GM21576 (cell line): ENCODE results near the gene PMM1.
A peak's percentile ranks its signal among the peaks of the same experiment; 100 is the strongest.
"Not testable (repeated sequence)": the region's sequence is repeated elsewhere in the genome, so short reads cannot be mapped to it uniquely, and the experiment has no call there.

Experiments
- ATAC-seq: cut with Tn5 transposase; IDR thresholded peaks from one replicate; pipeline ENCODE4 v1.9.1; 2021; ENCODE audit warnings: mild to moderate bottlenecking, moderate library complexity; ENCODE audit not compliant: unreplicated experiment

The PMM1 gene

DNA sequence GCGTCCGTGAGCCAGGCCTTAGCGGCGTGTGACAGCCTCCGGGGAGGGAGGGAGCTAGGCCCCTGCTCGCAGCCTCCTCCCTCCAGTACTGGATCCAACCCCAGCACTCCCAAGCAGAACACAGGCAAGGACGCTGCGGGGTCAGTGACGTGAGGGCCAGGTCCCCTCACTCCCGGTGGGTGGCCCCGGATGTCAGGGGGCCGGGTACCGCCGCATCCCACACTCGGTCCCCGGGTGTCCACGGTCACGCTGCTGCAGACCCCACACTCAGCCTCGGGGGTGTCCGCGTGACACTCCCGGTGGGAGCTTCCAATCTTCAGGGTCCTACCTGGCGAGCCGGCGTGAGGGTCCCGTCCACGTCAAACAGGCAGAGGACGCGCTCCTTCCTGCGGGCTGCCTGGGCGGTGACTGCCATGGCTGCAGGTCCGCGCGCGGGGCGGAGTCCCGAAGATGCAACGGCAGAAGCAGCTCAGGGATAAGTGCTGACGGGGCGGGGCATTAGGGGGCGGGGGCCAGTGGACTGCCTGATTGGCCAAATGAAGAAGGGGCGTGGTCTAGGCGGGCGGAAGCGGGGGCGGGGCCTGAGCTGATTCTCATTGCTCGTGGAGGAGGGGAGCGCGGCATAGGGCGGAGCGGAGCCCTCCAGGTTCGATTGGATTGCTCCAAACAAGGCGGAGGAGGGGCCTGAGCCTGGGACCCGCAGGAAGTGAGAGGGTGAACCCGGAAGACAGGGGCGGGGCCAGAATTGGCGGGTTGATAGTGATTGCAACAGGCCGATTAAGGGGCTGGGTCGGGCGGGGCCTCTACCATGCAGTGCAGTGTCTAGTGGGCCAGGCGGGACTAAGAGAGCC is at the start of gene PMM1:
PMM1 (minus strand) TSS at position 450 of the 851 bp plus-strand sequence; CDS start at position 415, 35 bp downstream.
- ATAC-seq = peak; percentile 89

- ATAC-seq = no peak
These were observed 49.1 kb upstream of the PMM1 start for GRCh38 chr22:41638748-41639147.

GRCh38 chr22:41638124-41638523 is 48.5 kb upstream of the PMM1 start:
- no peak for ATAC-seq

- ATAC-seq = not testable (repeated sequence)
These were observed 48.0 kb upstream of the PMM1 start for GRCh38 chr22:41637623-41638022.

- ATAC-seq = no peak
These were observed 46.8 kb upstream of the PMM1 start for GRCh38 chr22:41636467-41636866.

DNA sequence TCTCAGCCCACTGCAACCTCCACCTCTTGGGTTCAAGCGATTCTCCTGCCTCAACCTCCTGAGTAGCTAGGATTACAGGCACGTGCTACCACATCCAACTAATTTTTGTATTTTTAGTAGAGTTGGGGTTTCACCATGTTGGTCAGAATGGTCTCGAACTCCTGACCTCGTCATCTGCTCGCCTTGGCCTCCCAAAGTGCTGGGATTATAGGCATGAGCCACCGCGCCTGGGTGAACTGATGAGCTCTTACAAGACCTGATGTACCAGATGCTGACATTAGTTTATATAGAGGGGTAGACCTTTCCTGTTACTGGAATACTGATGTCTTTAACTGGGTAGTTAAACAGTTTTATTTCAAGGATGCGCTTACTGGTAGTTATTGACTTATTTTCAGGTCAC is 45.0 kb upstream of the PMM1 start:
- ATAC-seq = not testable (repeated sequence)

DNA sequence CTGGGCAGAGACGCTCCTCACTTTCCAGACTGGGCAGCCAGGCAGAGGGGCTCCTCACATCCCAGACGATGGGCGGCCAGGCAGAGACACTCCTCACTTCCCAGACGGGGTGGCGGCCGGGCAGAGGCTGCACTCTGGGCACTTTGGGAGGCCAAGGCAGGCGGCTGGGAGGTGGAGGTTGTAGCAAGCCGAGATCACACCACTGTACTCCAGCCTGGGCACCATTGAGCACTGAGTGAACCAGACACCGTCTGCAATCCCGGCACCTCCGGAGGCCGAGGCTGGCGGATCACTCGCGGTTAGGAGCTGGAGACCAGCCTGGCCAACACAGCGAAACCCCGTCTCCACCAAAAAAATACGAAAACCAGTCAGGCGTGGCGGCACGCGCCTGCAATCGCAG is 42.0 kb upstream of the PMM1 start:
- ATAC-seq = not testable (repeated sequence)

GRCh38 chr22:41631115-41631514 is 41.5 kb upstream of the PMM1 start:
- ATAC-seq = not testable (repeated sequence)

GRCh38 chr22:41625577-41625976 is 35.9 kb upstream of the PMM1 start:
- ATAC-seq = no peak

DNA sequence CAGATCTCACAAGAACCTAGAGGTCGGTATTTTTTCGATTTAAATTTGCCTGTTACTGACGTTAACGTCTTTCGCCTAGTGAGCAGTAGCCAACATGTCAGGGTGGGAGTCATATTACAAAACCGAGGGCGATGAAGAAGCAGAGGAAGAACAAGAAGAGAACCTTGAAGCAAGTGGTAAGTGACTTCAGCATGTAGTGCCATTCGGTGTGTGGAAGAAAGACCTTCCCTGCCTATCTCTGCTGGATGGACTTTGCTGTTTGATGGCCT is 32.2 kb upstream of the PMM1 start:
- ATAC-seq = no peak

DNA sequence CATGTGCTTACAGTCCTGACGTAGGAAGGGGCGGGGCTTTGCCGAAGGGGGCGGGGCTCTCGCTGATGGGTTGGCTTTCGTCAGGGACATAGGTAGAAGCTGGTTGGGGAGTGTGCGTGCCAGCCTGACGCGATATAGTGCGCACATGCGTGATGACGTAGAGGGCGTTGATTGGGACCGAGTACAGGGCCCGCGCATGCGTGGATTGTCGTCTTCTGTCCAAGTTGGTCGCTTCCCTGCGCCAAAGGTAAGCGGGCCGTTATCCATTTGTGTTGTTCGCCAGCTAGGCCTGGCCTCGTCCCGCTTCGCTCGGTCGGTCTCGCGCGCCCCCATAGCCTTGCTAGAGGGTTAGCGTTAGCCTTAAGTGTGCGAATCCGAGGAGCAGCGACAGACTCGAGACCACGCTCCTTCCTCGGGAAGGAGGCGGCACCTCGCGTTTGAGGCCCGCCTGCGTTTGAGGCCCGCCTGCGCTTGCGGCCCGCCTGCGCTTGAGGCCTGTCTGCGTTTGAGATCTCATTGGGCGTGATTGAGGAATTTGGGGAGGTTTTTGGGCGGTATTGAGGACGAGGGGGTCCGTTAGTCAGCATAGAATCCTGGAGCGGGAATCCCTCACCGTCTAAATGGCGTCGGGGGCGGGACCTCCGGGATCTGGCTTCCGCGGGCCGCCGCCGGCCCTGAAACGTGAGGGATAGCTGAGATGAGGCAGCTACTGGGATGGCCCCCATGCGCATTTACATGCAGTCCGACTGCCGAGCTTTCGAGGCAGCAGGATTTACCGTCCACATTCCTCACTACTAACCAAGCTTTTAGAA is 31.7 kb upstream of the PMM1 start, which contains the start of gene XRCC6:
XRCC6 (plus strand) TSS at position 197 of the 812 bp plus-strand sequence. CDS start 710 bp downstream, outside the sequence.
- peak; percentile 83 for ATAC-seq

DNA sequence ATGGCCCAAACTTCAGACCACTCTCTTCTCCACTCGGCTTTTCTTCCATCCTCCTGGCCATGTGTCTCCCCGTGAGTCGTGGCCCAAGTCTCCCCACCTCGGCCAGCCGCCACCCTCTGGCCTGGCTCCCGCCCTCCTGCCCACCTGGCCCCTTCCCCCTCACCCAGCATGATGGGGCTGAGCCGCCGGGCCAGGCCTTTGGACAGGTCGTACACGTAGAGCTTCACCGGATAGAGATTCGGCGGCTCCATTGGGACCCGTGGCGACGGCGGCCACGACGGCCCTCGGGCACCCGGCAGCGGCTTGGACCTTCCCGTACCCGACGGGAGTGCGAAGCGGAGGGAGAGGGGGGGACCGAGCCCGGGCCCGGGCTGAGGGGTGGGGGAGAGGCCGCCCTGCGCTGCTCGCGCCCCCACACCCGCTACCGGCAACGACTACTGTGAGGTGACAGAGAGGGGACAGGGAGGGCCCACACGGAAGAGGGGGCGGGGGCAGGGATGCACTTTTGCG is 31.0 kb upstream of the PMM1 start, which contains the start of gene DESI1:
DESI1 (minus strand) TSS at position 455 of the 510 bp plus-strand sequence; CDS start at position 251, 204 bp downstream.
- peak; percentile 25 for ATAC-seq

GRCh38 chr22:41619979-41620588 is 30.4 kb upstream of the PMM1 start:
- ATAC-seq = peak; percentile 23

DNA sequence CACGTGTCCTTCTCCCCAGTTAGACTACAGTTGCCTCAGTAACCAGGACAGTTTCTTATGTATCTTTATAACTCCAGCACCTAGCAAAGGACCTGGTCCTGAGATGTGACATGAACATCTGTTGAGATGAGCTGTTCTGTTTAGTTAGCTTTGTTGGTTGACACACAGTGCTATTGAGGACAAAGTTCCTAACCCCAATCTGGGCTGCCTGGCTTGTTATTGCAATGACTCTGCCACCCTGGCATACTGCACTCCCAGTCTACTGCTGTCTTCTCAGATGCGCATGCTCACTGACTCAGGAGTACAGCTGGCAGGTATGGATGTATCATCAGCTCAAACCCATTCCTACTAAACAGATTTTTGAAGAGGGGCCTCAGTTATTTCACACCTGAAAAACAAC is 23.8 kb upstream of the PMM1 start:
- ATAC-seq = no peak

GRCh38 chr22:41612603-41613306 is 23.1 kb upstream of the PMM1 start:
- no peak for ATAC-seq

DNA sequence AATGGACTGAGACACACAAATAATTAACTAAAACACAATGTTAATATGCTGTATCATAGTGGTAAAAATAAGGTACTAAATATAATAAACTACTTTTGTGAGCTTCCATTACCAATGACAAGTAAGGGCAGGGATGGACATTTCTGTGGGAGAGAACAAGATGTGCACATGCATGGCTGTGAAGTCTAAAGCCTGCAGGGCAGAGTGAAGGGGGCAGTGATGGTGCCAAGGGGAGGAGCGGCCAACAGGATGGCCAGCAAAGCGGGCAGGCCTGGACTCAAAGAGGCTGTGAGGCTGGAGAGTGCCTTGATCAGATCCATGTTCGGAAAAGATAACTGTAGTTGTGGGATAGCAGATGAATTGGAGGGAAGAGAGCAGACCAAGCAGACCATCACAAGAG is 18.7 kb upstream of the PMM1 start:
- ATAC-seq = no peak

DNA sequence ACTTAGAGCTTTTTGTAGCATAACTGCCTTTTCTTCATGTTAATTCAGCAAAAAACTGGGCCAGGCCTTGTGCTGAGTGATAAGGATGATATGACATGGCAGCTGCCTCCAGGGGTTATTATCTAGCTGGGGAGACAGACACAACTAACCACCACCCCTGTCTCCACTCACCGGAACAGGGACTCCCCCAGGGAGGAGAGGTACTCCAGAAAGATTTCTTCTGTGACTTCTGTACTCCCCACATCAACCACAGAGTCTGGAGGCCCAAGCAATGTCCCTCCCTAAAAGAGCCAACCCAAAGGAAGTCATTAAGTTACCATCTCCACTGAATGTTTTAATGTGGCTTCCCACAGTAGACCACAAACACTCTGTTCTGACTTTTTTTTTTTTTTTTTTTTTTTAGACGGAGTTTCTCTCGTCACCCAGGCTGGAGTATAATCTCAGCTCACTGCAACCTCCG is 14.3 kb upstream of the PMM1 start:
- ATAC-seq = no peak

GRCh38 chr22:41600976-41601375 is 11.3 kb upstream of the PMM1 start:
- ATAC-seq = no peak

DNA sequence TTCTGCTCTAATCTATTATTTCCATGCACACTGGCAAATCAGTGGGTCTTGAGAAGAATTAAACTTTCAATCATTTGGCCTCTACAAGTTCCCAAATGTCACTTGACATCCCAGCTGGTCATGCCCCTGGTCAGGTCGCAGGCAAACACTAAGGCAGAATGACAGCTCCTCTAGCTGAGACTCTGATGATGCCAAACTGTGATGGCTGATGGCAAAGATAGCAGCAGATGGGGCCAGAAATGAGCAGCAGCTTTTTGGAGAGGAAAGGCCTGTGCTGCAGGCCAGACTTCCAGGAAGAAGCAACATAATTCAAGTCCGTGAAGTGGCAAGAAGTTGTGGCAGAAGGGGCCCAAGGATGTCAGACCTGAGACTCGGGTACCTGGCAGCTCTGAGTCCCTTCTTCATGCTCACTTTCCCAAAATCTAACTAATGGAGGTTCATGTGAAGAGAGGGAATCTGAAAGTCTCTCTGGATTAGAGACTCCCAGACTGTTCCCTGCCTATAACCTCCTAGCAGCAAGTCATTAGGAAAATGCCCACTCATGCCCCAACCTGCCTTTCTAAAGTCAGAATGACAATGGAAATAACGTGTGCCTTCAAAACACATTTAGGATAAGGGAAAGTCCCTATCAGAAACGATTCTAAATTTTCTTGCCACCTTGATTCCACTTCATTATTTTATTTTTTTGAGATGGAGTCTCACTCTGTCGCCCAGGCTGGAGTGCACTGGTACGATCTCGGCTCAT is 9.4 kb upstream of the PMM1 start:
- ATAC-seq = no peak

DNA sequence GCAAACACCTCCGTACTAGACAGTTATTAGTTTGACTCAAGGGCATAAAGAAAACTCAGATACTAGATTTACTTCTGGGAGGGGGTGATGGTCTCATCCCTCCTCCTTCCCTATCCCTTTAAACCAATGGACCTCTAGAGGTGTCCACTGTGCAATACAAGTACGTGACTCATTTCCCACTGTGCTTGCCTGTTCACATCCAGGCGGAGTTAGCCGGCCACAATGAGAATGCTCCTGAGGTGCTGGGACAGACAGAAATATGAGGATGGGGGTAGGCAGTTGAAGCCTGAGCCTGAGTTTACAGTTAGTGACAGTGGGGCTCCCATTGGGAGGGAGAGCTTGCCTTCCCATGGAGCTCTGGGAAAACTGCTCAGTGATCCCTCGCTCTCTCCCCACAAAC is 8.4 kb upstream of the PMM1 start:
- no peak for ATAC-seq
